ENCODE data around the gene GALNTL6.
"Not testable (repeated sequence)": the region's sequence is repeated elsewhere in the genome, so short reads cannot be mapped to it uniquely, and the experiment has no call there.

The GALNTL6 gene

GRCh38 chr4:172390331-172390730 is 577.1 kb downstream of the GALNTL6 start:
- DNase-seq (ENCODE audit: low read depth), result no peak

GRCh38 chr4:172392741-172393140 is 579.5 kb downstream of the GALNTL6 start:
- no peak for DNase-seq (ENCODE audit: low read depth)

DNA sequence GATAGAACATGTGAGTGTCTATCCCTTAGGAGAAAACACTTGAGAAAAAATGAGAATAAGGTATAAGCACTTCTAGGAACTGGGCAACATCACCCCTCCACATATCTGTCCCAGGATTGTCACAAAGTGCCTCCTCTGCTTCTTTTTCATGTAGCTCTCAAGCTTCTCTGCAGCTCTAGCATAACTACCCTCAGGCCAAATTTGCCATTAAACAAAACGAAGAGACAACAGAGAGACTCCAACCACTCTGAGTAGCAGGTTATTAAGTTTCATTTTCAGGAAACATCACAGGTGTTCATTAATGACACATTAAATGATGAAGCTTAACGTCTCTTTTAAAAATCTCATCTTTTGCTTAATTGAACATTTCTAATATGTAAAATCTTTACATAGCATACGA is 580.0 kb downstream of the GALNTL6 start:
- no peak for DNase-seq (ENCODE audit: low read depth)

- DNase-seq (ENCODE audit: low read depth), result no peak
Measured at GRCh38 chr4:172404676-172405075, 591.5 kb downstream of the GALNTL6 start.

- no peak for DNase-seq (ENCODE audit: low read depth)
Measured at GRCh38 chr4:172410363-172410762, 597.2 kb downstream of the GALNTL6 start.

DNA sequence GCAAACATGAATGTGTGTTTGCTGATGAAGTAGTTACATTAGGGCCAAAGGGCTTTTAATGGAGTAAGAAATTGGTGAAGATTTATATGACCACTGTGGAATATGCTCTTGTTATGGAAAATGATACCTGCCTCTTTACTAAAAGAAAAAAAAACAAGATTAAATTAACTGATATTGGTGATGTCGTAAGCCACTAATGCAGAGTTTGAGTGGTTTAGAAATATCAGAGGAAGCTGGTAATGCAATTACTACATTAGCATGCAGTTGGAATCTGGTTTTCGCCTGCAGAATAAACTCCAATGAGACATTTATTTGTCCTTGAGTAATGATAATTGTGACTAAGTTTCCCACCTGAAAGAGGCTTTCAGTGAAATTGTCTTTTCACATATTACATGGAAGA is 597.9 kb downstream of the GALNTL6 start:
- no peak for DNase-seq (ENCODE audit: low read depth)

DNA sequence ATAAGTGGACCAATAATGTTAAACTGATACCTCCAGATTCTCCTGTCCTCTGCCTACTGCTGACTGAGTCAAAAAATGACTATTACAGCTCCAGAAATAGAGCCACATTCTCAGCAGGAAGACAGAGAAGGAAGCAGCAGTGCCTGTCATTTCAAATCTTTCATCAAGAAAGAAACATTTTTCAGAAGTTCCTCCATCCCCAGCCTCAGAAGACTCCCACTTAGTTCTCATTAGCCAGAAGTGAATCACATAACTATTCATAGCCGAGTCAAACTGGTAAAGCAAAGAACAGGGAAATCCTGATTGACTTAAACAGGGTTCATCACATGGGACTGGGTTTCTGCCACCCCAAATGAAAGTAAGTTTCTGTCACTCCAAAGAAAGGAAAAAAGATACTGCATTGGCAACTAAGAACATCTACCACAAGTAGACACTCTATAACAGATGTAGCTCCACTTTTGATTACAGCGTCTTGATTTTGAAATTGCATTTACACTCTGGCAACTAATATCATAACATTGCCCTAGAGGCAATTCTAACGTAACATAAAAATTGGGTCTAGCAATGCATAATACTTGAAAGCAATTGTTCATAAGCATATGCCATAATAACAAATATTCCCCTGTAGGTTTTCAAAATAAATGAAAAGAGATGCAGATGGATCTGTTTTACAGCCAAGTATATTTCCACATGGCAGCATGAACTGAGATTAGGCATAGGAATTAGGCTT is 599.8 kb downstream of the GALNTL6 start:
- DNase-seq (ENCODE audit: low read depth), result no peak

GRCh38 chr4:172428979-172429378 is 615.8 kb downstream of the GALNTL6 start:
- DNase-seq (ENCODE audit: low read depth), result not testable (repeated sequence)

DNA sequence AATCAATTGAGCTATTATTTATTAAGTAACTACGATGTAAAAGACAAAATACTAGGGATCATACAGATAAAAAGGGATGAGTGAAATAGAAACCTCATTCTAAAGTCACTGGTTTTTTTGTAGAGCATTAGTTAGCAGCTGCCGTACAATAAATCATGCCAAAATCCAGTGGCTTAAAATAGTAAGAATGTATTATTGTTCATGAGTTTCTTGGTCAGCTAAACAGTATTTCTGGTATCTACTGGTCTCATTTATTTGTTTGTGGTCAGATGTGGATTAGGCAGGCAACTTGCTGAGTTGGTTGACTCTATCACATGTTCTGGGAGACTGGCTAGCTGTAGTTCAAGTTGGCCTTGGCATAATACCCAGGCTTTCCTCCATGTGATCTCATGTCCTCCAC is 667.3 kb downstream of the GALNTL6 start:
- DNase-seq (ENCODE audit: low read depth), result no peak

DNA sequence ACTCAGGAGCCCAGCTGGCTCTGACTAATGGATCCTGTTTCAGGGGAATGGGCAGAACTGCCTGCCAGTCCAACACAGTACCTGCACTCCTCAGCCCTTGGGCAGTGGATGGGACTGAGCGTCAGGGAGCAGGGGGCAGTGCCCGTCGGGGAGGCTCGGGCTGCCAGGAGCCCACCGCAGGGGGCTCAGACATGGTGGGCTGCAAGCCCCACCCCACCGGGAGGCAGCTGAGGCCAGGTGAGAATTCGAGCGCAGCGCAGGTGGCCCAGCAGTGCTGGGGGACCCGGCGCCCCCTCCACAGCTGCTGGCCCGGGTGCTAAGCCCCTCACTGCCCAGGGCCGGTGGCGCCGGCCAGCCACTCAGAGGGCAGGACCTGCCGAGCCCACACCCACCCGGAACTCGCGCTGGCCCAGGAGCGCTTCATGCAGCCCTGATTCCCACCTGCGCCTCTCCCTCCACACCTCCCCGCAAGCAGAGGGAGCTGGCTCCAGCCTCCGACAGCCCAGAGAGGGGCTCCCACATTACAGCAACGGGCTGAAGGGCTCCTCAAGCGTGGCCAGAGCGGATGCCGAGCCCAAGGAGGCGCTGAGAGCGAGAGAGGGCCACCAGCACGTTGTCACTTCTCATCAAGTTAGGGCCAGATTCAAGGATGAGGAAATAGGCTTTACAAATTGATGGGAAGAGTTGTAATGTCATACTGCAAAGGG is 668.8 kb downstream of the GALNTL6 start:
- DNase-seq (ENCODE audit: low read depth), result no peak

DNA sequence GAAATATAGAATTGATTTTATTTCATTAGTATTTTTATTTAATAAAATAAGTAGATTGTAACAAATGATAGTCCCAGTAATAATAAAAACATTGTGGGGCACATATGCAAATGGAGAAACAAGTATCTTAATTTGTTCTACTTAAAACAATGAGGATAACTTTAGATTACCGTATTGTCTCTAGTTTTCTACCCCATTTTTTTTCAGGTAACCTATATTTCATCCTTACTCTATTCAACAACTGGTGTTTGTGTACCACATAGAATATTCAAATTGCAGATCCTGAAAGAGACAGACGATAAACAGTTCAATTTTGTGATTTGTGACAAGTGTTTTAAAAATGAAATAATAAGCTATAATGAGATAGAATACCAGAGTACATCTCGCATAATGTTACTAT is 671.8 kb downstream of the GALNTL6 start:
- DNase-seq (ENCODE audit: low read depth), result no peak

DNA sequence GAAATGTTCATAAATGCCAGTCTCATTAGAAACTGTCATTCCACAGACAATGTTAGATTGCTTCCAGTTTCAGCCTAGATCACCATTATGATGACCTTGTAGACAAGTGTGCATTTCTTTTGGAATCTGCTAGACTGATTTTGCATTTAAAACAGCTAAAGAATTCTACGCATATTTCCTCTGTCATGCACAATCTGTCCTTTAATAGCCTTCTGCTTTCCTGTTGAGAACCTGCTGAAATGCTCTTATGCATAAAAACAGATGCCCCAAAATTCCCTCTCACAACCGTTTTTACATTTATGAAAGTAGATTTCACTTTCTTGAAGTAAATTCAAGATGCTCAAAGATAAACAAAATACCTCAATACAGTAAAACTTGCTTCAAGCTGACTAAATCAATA is 673.3 kb downstream of the GALNTL6 start:
- no peak for DNase-seq (ENCODE audit: low read depth)

- no peak for DNase-seq (ENCODE audit: low read depth)
Measured at GRCh38 chr4:172489861-172490260, 676.7 kb downstream of the GALNTL6 start.

DNA sequence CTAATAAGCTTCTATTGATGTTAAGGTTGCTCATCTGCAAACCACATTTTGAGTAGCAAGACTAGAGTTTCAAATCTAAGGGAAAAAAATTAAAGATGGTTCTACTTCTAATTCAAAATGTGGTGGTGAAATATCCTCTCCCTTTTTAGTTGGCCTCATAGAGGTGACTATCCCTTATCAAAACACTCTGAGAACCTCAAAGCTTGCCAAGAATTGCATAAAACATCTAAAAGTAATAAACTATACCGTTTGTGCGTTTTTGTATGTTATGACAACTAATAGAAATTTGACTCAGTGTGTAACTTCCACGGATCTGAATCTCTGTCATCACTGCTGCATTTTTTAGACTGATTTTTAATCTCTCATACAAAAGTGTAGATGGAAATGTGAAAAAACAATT is 682.6 kb downstream of the GALNTL6 start:
- no peak for DNase-seq (ENCODE audit: low read depth)

DNA sequence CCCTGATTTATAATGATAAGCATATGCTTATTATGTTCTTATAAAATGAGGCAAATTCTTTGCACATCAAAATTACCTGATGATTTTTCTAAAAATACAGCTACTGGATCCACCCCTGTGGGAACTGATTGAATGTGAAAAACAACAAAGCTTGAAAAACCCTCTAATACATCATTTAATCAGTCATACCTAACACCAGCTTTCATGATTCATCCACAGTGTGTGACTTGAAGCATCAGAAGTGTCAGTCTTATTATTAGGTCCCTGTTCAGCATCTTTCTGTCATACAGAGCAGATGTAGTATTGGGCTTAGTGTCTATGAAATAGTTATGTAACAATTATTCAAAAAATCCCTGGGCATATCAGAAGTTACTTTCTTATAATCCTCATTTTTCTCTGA is 684.1 kb downstream of the GALNTL6 start:
- DNase-seq (ENCODE audit: low read depth), result no peak

DNA sequence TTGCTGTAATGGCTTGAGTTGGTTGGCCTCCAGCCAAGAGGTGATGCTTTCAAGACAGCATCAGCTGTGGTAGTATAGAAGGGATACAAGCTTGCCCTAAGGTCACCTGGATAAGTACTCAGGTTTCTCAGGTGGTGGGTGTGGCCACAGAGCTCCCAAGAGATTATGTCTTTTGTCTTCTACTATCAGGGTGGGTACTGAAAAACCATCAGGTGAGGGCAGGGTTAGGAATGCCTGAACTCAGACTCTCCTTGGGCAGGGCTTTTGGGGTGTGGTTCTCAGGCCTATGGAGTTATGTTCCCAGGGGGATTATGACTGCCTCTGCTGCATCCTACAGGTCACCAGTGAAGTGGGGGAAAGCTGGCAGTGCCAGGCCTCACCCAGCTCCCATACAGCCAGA is 700.8 kb downstream of the GALNTL6 start:
- no peak for DNase-seq (ENCODE audit: low read depth)

- no peak for DNase-seq (ENCODE audit: low read depth)
Measured at GRCh38 chr4:172514801-172515200, 701.6 kb downstream of the GALNTL6 start.

DNA sequence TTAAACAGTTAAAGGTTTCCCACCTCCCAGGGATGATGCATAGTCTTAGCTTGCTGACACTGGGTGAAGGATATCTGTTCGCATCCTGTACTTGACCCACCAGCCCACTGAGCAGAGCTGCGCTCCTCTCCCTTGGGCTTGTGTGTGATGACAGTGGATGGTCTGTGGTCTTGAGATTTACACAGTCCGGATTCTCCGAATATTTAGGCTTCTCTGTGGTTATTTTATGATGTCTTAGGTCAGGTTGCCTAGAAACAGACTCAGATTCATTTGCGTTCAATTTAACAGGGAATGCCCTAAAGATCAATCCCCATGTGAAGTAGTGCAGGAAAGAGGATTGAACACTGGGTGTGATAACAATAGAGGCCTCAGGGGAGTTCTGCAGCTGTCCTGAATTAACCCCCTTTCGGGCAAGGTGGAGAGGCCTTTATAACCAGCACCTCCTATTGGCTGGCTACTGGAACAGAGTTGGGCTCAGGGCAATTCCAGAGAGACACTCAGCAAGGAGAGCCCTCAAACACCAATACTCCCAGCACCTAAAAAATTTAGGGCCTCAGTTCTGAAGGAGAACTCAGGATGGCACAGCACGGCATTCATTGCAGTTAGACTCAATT is 702.2 kb downstream of the GALNTL6 start:
- DNase-seq (ENCODE audit: low read depth), result no peak

DNA sequence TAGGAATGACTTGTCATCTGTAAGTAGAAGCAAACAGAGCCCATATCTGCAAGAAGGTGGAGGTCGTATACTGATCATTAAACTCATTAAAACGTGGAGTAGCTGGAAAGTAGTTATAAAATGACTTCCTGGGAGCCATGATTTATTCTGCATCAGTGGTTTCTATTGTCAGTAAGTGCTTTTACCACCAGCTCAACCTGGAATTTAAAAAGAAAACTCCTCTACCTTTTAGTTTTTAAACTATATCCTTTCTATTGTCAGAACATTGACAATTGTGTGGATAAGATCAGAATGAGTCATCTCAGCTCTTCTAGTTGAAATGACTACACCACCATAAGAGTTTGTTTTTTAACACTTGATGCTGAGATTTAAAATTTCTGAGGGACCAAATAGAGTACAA is 704.2 kb downstream of the GALNTL6 start:
- no peak for DNase-seq (ENCODE audit: low read depth)

GRCh38 chr4:172521248-172521647 is 708.0 kb downstream of the GALNTL6 start:
- no peak for DNase-seq (ENCODE audit: low read depth)

DNA sequence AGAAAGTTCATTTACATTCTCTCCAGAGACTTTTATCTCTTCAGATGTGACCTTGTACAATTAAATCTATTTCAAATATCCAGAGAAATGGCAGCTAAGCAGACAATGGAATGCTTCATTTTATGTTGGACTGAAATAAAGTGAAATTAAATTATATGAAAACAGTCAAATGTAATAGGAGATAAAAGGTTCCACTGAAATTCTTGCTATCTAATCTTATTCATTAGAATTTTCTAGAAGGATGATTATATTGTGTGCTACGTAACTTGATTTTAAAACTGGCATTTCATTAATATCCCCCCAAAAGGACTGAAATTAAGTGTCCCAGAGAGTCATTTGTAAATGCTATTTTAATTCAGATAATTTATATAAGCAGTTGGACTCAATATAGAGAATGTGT is 708.5 kb downstream of the GALNTL6 start:
- no peak for DNase-seq (ENCODE audit: low read depth)

DNA sequence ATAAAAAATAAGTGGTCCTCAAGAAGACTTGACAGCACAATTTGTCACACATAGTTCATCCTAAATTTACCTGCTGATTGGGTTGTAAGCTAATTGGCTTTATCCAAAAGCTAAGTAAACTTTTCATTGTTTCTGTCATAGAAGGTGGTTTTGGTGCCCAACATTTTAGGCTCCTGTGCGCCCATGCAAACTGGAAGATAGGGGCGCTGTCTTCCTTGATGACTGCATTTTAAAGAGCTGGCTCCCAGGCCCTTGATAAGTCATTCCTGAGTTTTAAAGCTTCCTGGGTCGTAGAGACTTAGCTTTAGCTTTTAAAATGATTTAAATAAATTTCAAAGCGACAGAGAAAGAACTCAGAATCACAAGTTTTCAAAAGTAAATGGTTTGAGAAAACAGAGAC is 730.0 kb downstream of the GALNTL6 start:
- DNase-seq (ENCODE audit: low read depth), result no peak

- DNase-seq (ENCODE audit: low read depth), result no peak
Measured at GRCh38 chr4:172546782-172547181, 733.6 kb downstream of the GALNTL6 start.
